H1 (cell line): ENCODE results near the gene MYBPC2. TPM values are rescaled to one million over a fixed set of nuclear protein-coding genes. Genes with fewer than 3 reads are reported as not detected.

Experiments
- CTCF ChIA-PET: fragments of 300-600 bp; sonication (Branson Sonifier 250); formaldehyde crosslinking; loops from one replicate; lab custom pipeline; 2021; ENCODE audit not compliant: partially characterized antibody; lab: Charles Lee
- POLR2A ChIA-PET: fragments of 300-600 bp; sonication (Branson Sonifier 250); formaldehyde crosslinking; loops from one replicate; lab custom pipeline; 2021; ENCODE audit warnings: inconsistent platforms; ENCODE audit not compliant: partially characterized antibody; lab: Charles Lee
- DNase-seq, 2 experiments: peaks; one replicate each; pipeline versions ENCODE4 v3.0.0 to v3.0.0-alpha.2; 2010 to 2022; ENCODE audit warnings: low spot score in 2 of 2, low read depth in 1 of 2, mixed read lengths in 1 of 2
- FAIRE-seq: peaks from 2 replicates; lab custom pipeline; 2011; peaks lifted over from hg19 to GRCh38; lab: Jason Lieb, UNC
- H2AFZ ChIP-seq: 2 replicates; pipeline ENCODE4 v1.8.1; 2012; ENCODE audit warnings: low read length, inconsistent platforms
- H2AK5ac ChIP-seq: 2 replicates; pipeline ENCODE4 v1.6.1; 2013; ENCODE audit warnings: low read depth, low read length
- H2BK120ac ChIP-seq: replicated peaks from 2 replicates; pipeline ENCODE3; 2013; ENCODE audit warnings: low read depth, low read length, inconsistent platforms
- H2BK12ac ChIP-seq: 2 replicates; pipeline ENCODE4 v1.6.1; 2013; ENCODE audit warnings: low read depth, low read length
- H2BK15ac ChIP-seq: 2 replicates; pipeline ENCODE4 v1.6.1; 2013; ENCODE audit warnings: low read length
- H2BK20ac ChIP-seq: 2 replicates; pipeline ENCODE4 v1.6.1; 2013; ENCODE audit warnings: low read length
- H2BK5ac ChIP-seq: 2 replicates; pipeline ENCODE4 v1.6.1; 2013; ENCODE audit warnings: low read depth, low read length
- H3K14ac ChIP-seq: 2 replicates; pipeline ENCODE4 v1.6.1; 2013; ENCODE audit warnings: inconsistent platforms; ENCODE audit not compliant: insufficient read length
- H3K18ac ChIP-seq: 2 replicates; pipeline ENCODE4 v1.6.1; 2013; ENCODE audit warnings: low read length; ENCODE audit errors: extremely low read depth
- H3K23ac ChIP-seq: 2 replicates; pipeline ENCODE4 v1.6.1; 2013; ENCODE audit warnings: inconsistent platforms; ENCODE audit not compliant: insufficient read length
- H3K23me2 ChIP-seq: 2 replicates; pipeline ENCODE4 v1.6.1; 2013; ENCODE audit warnings: low read depth, low read length
- H3K27ac ChIP-seq: 2 replicates; pipeline ENCODE4 v1.6.1; 2011; ENCODE audit warnings: low read depth, low read length, inconsistent platforms
- H3K27me3 ChIP-seq, 4 experiments: replicated peaks in 1 of 4; 1 replicate in 1 of 4; 2 replicates in 3 of 4; pipeline versions ENCODE4 v1.6.1 to v1.8.1; 2011 to 2013; ENCODE audit warnings: low read length in 3 of 4, mild to moderate bottlenecking in 3 of 4, inconsistent platforms in 2 of 4, mixed read lengths in 2 of 4, moderate library complexity in 1 of 4; ENCODE audit not compliant: control insufficient read depth in 3 of 4, insufficient read depth in 3 of 4; ENCODE audit errors: extremely low read depth in 1 of 4
- H3K36me3 ChIP-seq, 4 experiments: 2 replicates each; pipeline versions ENCODE4 v1.6.1 to v1.8.1; 2011 to 2013; ENCODE audit warnings: mild to moderate bottlenecking in 4 of 4, low read length in 3 of 4, moderate library complexity in 2 of 4, control low read depth in 1 of 4, inconsistent platforms in 1 of 4; ENCODE audit not compliant: insufficient read depth in 4 of 4, control insufficient read depth in 2 of 4
- H3K4ac ChIP-seq: replicated peaks from 2 replicates; pipeline ENCODE3; 2013; ENCODE audit warnings: low read length, low read depth, mixed read lengths, inconsistent platforms; ENCODE audit not compliant: insufficient read length
- H3K4me1 ChIP-seq, 4 experiments: replicated peaks in 1 of 4; 1 replicate in 1 of 4; 2 replicates in 3 of 4; pipeline versions ENCODE4 v1.6.1 to v1.8.1; 2011 to 2013; ENCODE audit warnings: low read length in 3 of 4, inconsistent platforms in 2 of 4, mixed read lengths in 1 of 4; ENCODE audit not compliant: insufficient read depth in 4 of 4, control insufficient read depth in 3 of 4
- H3K4me2 ChIP-seq, 2 experiments: 2 replicates each; pipeline versions ENCODE4 v1.6.1 to v1.8.1; 2011 to 2013; ENCODE audit warnings: low read depth in 2 of 2, low read length in 2 of 2, control low read depth in 1 of 2, inconsistent platforms in 1 of 2, mild to moderate bottlenecking in 1 of 2; ENCODE audit not compliant: insufficient read depth in 1 of 2
- H3K4me3 ChIP-seq, 4 experiments: fragments of 200-600, 300-600 bp in 1 of 4; sonication (generic), shearing (Covaris generic), sonication (Bioruptor Twin) in 1 of 4; 2 replicates each; pipeline versions ENCODE4 v1.5.1 to v1.8.1; 2011 to 2016; ENCODE audit warnings: low read length in 4 of 4, low read depth in 3 of 4, control low read depth in 2 of 4, inconsistent platforms in 2 of 4, mild to moderate bottlenecking in 2 of 4, mixed read lengths in 1 of 4, moderate library complexity in 1 of 4; ENCODE audit not compliant: insufficient read depth in 2 of 4; ENCODE audit errors: extremely low read depth in 1 of 4
- H3K56ac ChIP-seq: replicated peaks from 2 replicates; pipeline ENCODE3; 2013; ENCODE audit warnings: low read depth, mild to moderate bottlenecking, mixed read lengths, low read length, inconsistent platforms; ENCODE audit not compliant: insufficient read length
- H3K79me1 ChIP-seq: 2 replicates; pipeline ENCODE4 v1.6.1; 2013; ENCODE audit warnings: low read depth, low read length, control low read depth
- H3K79me2 ChIP-seq, 2 experiments: 2 replicates each; pipeline versions ENCODE4 v1.6.1 to v1.8.1; 2012 to 2013; ENCODE audit warnings: low read length in 2 of 2, mild to moderate bottlenecking in 2 of 2, inconsistent platforms in 1 of 2; ENCODE audit not compliant: insufficient read depth in 2 of 2, control insufficient read depth in 1 of 2
- H3K9ac ChIP-seq, 4 experiments: replicated peaks in 1 of 4; 1 replicate in 1 of 4; 2 replicates in 3 of 4; pipeline versions ENCODE4 v1.6.1 to v1.8.1; 2011 to 2013; ENCODE audit warnings: low read depth in 3 of 4, low read length in 3 of 4, control low read depth in 2 of 4, mild to moderate bottlenecking in 2 of 4, moderate library complexity in 2 of 4, inconsistent platforms in 1 of 4; ENCODE audit errors: extremely low read depth in 1 of 4
- H3K9me3 ChIP-seq, 2 experiments: 2 replicates each; pipeline versions ENCODE4 v1.6.1 to v1.8.1; 2012 to 2013; ENCODE audit warnings: mild to moderate bottlenecking in 2 of 2, moderate library complexity in 2 of 2, control low read depth in 1 of 2, inconsistent platforms in 1 of 2, low read depth in 1 of 2, low read length in 1 of 2, mixed read lengths in 1 of 2; ENCODE audit not compliant: insufficient read depth in 2 of 2
- H4K20me1 ChIP-seq, 2 experiments: replicated peaks in 1 of 2; 2 replicates each; pipeline versions ENCODE3 to v1.8.1; 2011 to 2013; ENCODE audit warnings: inconsistent platforms in 2 of 2, low read length in 2 of 2, mild to moderate bottlenecking in 1 of 2; ENCODE audit not compliant: insufficient read depth in 2 of 2, control insufficient read depth in 1 of 2
- H4K5ac ChIP-seq: 2 replicates; pipeline ENCODE4 v1.6.1; 2013; ENCODE audit warnings: low read length, low read depth, mixed read lengths, inconsistent platforms; ENCODE audit not compliant: insufficient read length
- H4K8ac ChIP-seq: 2 replicates; pipeline ENCODE4 v1.8.0; 2013; ENCODE audit warnings: mild to moderate bottlenecking, moderate library complexity, low read length, inconsistent platforms; ENCODE audit not compliant: insufficient read depth; ENCODE audit errors: extremely low read depth
- H4K91ac ChIP-seq: replicated peaks from 2 replicates; pipeline ENCODE3; 2013; ENCODE audit warnings: low read length, mixed read lengths, inconsistent platforms; ENCODE audit not compliant: insufficient read length
- WGBS, 2 experiments: shearing (Covaris generic) in 1 of 2; methylation state at CpG; one replicate each; pipeline versions ENCODE4 v1.1.6 to v1.1.7; 2013 to 2015; ENCODE audit warnings: low lambda C conversion rate in 2 of 2, mixed read lengths in 2 of 2, inconsistent platforms in 1 of 2, low coverage in 1 of 2, missing lambda C conversion rate in 1 of 2; ENCODE audit not compliant: insufficient replicate concordance in 2 of 2, insufficient coverage in 1 of 2, insufficient read length in 1 of 2; ENCODE audit errors: extremely low coverage in 1 of 2, missing lambda C conversion rate in 1 of 2; 5-methylcytosine and 5-hydroxymethylcytosine counted together
- polyA plus RNA-seq, 7 experiments: library from polyadenylated mRNA; depleted of rRNA in 3 of 7; stranded (reverse) in 5 of 7; unstranded in 2 of 7; fragments of >200 nt in 5 of 7; fragments of 200-250 nt in 2 of 7; gene quantifications; 1 replicate in 5 of 7; 2 replicates in 1 of 7; 4 replicates in 1 of 7; pipeline versions ENCODE4 v1.2.1 to v1.2.3, GENCODE V29; 2011 to 2013; ENCODE audit warnings: missing spikeins in 2 of 7, mixed read lengths in 2 of 7
- total RNA-seq: library from RNA; stranded (reverse); fragmentation: NEBNext Ultra II Directional; extraction: Animal tissue kit (Norgen Biotek cat#: 25700); gene quantifications from 2 replicates; pipeline ENCODE4 v1.2.1, GENCODE V29; 2021

Gene MYBPC2
- total and polyA plus RNA-seq, 2 of the 8 experiments (the other 6 are each of a cell fraction or from before 2014, with no cell fraction given), result 1.8 to 3.1 TPM

DNA sequence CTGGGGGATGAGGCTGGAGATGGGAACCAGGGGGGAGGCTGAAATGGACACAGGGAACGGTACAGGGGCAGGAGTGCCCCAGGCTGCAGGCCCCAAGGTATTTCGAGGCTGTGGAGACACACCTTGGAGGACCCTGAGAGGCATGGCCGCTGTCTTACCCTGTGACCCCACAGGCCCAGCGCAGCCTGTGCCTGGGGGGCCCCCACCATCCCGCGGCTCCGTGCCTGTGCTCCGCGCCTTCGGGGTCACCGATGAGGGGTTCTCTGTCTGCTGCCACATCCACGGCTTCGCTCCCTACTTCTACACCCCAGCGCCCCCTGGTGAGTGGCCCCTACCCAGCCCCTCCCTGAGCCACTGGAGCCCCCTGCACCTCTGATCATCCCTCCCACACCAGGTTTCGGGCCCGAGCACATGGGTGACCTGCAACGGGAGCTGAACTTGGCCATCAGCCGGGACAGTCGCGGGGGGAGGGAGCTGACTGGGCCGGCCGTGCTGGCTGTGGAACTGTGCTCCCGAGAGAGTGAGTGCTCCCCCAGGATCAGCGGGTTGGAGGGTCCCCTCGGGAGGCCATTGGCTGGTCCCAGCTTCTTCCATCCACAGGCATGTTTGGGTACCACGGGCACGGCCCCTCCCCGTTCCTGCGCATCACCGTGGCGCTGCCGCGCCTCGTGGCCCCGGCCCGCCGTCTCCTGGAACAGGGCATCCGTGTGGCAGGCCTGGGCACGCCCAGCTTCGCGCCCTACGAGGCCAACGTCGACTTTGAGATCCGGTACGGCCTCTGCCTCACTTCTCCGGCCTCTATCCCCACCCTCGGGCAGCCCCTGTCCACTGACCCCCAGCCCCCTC lies 30.9 kb upstream of the MYBPC2 start:
- Histone ChIP-seq H3K18ac (no peak overlapping the region), H4K91ac (no peak overlapping the region), H3K4me1 (no peaks in the 10 kb centered on the region), H3K27ac (no peak overlapping the region), H4K8ac (peak overlapping the region; percentile 46; the same call in 1 of the 2 replicates), H2BK15ac (no peak overlapping the region), H2AK5ac (no peak overlapping the region), H2BK120ac (no peak overlapping the region), H2AFZ (no peak overlapping the region), H3K79me1 (peaks cover 3% of the 10 kb centered on the region; the same call in 1 of the 2 replicates), H2BK12ac (no peak overlapping the region), H3K4ac (no peak overlapping the region), H3K4me2 (no peak overlapping the region), H3K14ac (no peak overlapping the region), H3K23ac (no peak overlapping the region), H3K9me3 (no peaks in the 10 kb centered on the region), H3K23me2 (no peaks in the 10 kb centered on the region), H2BK5ac (0 out of 2 replicates have a peak overlapping the region, but pooled peaks have one; percentile 16), H3K56ac (no peak overlapping the region), H3K9ac (no peak overlapping the region; a peak in 1 of 7 replicates), H2BK20ac (no peak overlapping the region), H3K79me2 (peaks cover 0 to 4% of the 10 kb centered on the region in 2 experiments; a peak in 1 of 4 replicates), H3K4me3 (no peak overlapping the region), H4K20me1 (peaks cover 1 to 3% of the 10 kb centered on the region in 2 experiments), H4K5ac (no peak overlapping the region), H3K27me3 (no peaks in the 10 kb centered on the region), H3K36me3 (peaks cover 6 to 41% (median 24%) of the 10 kb centered on the region in 4 experiments)
- no peak for FAIRE-seq
- ChIA-PET POLR2A (interaction anchor here (0.7 to 2.3 kb wide), 5 partner anchors 16 to 26 kb away, joined by 3 to 15 read pairs (median 3); partner anchors contain the start of genes POLD1 and SPIB), CTCF (interaction anchor here (0.5 to 1.3 kb wide), 6 partner anchors 10 to 273 kb away, joined by 3 to 6 read pairs (median 4); no protein-coding TSS in a partner anchor)
- WGBS, 2 experiments, result 93% methylated on average over 32 of the region's 48 CpGs; no CpG with 5 or more reads in 1 of the 2 experiments
- no peak for DNase-seq
